Stimulated activated memory B cell treated with anti-CD40 and anti-IgM and Interleukin-4, amounts not matched to agents 10 μg/mL and 1 μg/mL and 100 μg/mL, for 72 hours (primary cell): ENCODE measurements around the gene FGD5.

Experiments used
- ATAC-seq: fragments of 150-1000 bp; cut with Tn5 transposase; 2 replicates; pipeline ENCODE4 v1.10.0; 2021
- H3K27ac Mint-ChIP-seq: one replicate; pipeline ENCODE4 v1.8.0; 2022; ENCODE audit warnings: mild to moderate bottlenecking, mixed read lengths
- H3K27me3 Mint-ChIP-seq: one replicate; pipeline ENCODE4 v1.8.0; 2022; ENCODE audit warnings: mixed read lengths
- H3K36me3 Mint-ChIP-seq: one replicate; pipeline ENCODE4 v1.8.0; 2022; ENCODE audit warnings: mixed read lengths
- H3K4me1 Mint-ChIP-seq: one replicate; pipeline ENCODE4 v1.8.0; 2022; ENCODE audit warnings: mixed read lengths
- H3K4me3 Mint-ChIP-seq: one replicate; pipeline ENCODE4 v1.8.0; 2022; ENCODE audit warnings: mild to moderate bottlenecking, moderate library complexity, mixed read lengths
- H3K9me3 Mint-ChIP-seq: one replicate; pipeline ENCODE4 v1.8.0; 2022; ENCODE audit warnings: mixed read lengths

FGD5 gene

GRCh38 chr3:14824646-14825045, 5.9 kb downstream of the FGD5 start:
- Mint-ChIP-seq H3K9me3 (no peaks in the 10 kb centered on the region), H3K27me3 (peaks cover 36% of the 10 kb centered on the region), H3K4me3 (no peak overlapping the region), H3K4me1 (no peaks in the 10 kb centered on the region), H3K27ac (no peak overlapping the region), H3K36me3 (no peaks in the 10 kb centered on the region)
- no peak for ATAC-seq

GRCh38 chr3:14826069-14826468, 7.3 kb downstream of the FGD5 start:
- Mint-ChIP-seq H3K27ac (no peak overlapping the region), H3K9me3 (no peaks in the 10 kb centered on the region), H3K4me3 (no peak overlapping the region), H3K27me3 (peaks cover 30% of the 10 kb centered on the region), H3K4me1 (no peaks in the 10 kb centered on the region), H3K36me3 (no peaks in the 10 kb centered on the region)
- no peak for ATAC-seq

- Mint-ChIP-seq H3K27ac (no peak overlapping the region), H3K4me1 (no peaks in the 10 kb centered on the region), H3K36me3 (no peaks in the 10 kb centered on the region), H3K9me3 (no peaks in the 10 kb centered on the region), H3K27me3 (peaks cover 33% of the 10 kb centered on the region), H3K4me3 (no peak overlapping the region)
- no peak for ATAC-seq
Measured at GRCh38 chr3:14827776-14828175, 9.0 kb downstream of the FGD5 start.

GRCh38 chr3:14829811-14830210, 11.0 kb downstream of the FGD5 start:
- Mint-ChIP-seq H3K27me3 (peaks cover 33% of the 10 kb centered on the region), H3K4me1 (no peaks in the 10 kb centered on the region), H3K9me3 (no peaks in the 10 kb centered on the region), H3K27ac (no peak overlapping the region), H3K4me3 (no peak overlapping the region), H3K36me3 (no peaks in the 10 kb centered on the region)
- ATAC-seq, result no peak

GRCh38 chr3:14831916-14832450, 13.2 kb downstream of the FGD5 start:
- no peak for ATAC-seq
- no peaks in the 10 kb centered on the region for H3K9me3 Mint-ChIP-seq
- H3K36me3 Mint-ChIP-seq, result no peaks in the 10 kb centered on the region
- H3K27ac Mint-ChIP-seq, result no peak overlapping the region
- peaks cover 52% of the 10 kb centered on the region for H3K27me3 Mint-ChIP-seq
- no peaks in the 10 kb centered on the region for H3K4me1 Mint-ChIP-seq
- H3K4me3 Mint-ChIP-seq, result no peak overlapping the region

- no peaks in the 10 kb centered on the region for H3K36me3 Mint-ChIP-seq
- ATAC-seq, result no peak
- H3K4me3 Mint-ChIP-seq, result no peak overlapping the region
- H3K4me1 Mint-ChIP-seq, result no peaks in the 10 kb centered on the region
- H3K9me3 Mint-ChIP-seq, result no peaks in the 10 kb centered on the region
- no peak overlapping the region for H3K27ac Mint-ChIP-seq
- H3K27me3 Mint-ChIP-seq, result peaks cover 44% of the 10 kb centered on the region
Measured at GRCh38 chr3:14832975-14833722, 14.4 kb downstream of the FGD5 start.

- no peak overlapping the region for H3K27ac Mint-ChIP-seq
- peaks cover 34% of the 10 kb centered on the region for H3K27me3 Mint-ChIP-seq
Measured at GRCh38 chr3:14834121-14834520, 15.4 kb downstream of the FGD5 start.

GRCh38 chr3:14834807-14835466, 16.2 kb downstream of the FGD5 start:
- Mint-ChIP-seq H3K27ac (no peak overlapping the region), H3K4me1 (peaks cover 8% of the 10 kb centered on the region), H3K36me3 (no peaks in the 10 kb centered on the region), H3K27me3 (peaks cover 30% of the 10 kb centered on the region), H3K9me3 (no peaks in the 10 kb centered on the region), H3K4me3 (no peak overlapping the region)
- no peak for ATAC-seq

More at GRCh38 chr3:14834121-14834520, 15.4 kb downstream of the FGD5 start:
- no peak for ATAC-seq
- H3K9me3 Mint-ChIP-seq, result no peaks in the 10 kb centered on the region
- no peak overlapping the region for H3K4me3 Mint-ChIP-seq
- H3K4me1 Mint-ChIP-seq, result peaks cover 4% of the 10 kb centered on the region
- H3K36me3 Mint-ChIP-seq, result no peaks in the 10 kb centered on the region

- Mint-ChIP-seq H3K27ac (no peak overlapping the region), H3K36me3 (no peaks in the 10 kb centered on the region), H3K27me3 (peaks cover 24% of the 10 kb centered on the region), H3K9me3 (no peaks in the 10 kb centered on the region), H3K4me1 (peaks cover 8% of the 10 kb centered on the region), H3K4me3 (no peak overlapping the region)
- ATAC-seq, result no peak
Measured at GRCh38 chr3:14836049-14836468, 17.3 kb downstream of the FGD5 start.

GRCh38 chr3:14837186-14837877, 18.6 kb downstream of the FGD5 start:
- H3K27ac Mint-ChIP-seq, result no peak overlapping the region
- H3K36me3 Mint-ChIP-seq, result no peaks in the 10 kb centered on the region
- H3K27me3 Mint-ChIP-seq, result peaks cover 33% of the 10 kb centered on the region

GRCh38 chr3:14837878-14838258, 19.1 kb downstream of the FGD5 start:
- H3K27me3 Mint-ChIP-seq, result peaks cover 33% of the 10 kb centered on the region
- H3K4me3 Mint-ChIP-seq, result no peak overlapping the region
- H3K4me1 Mint-ChIP-seq, result peaks cover 8% of the 10 kb centered on the region
- no peak for ATAC-seq
- H3K27ac Mint-ChIP-seq, result peak overlapping the region; percentile 8
- no peaks in the 10 kb centered on the region for H3K36me3 Mint-ChIP-seq
- no peaks in the 10 kb centered on the region for H3K9me3 Mint-ChIP-seq

More at GRCh38 chr3:14837186-14837877, 18.6 kb downstream of the FGD5 start:
- no peaks in the 10 kb centered on the region for H3K9me3 Mint-ChIP-seq
- no peak overlapping the region for H3K4me3 Mint-ChIP-seq
- H3K4me1 Mint-ChIP-seq, result peaks cover 8% of the 10 kb centered on the region
- ATAC-seq, result no peak

GRCh38 chr3:14839236-14839635, 20.5 kb downstream of the FGD5 start:
- Mint-ChIP-seq H3K27me3 (peaks cover 33% of the 10 kb centered on the region), H3K9me3 (no peaks in the 10 kb centered on the region), H3K36me3 (no peaks in the 10 kb centered on the region), H3K27ac (no peak overlapping the region), H3K4me3 (no peak overlapping the region), H3K4me1 (peaks cover 8% of the 10 kb centered on the region)
- ATAC-seq, result peak; percentile 56

- H3K36me3 Mint-ChIP-seq, result no peaks in the 10 kb centered on the region
- no peak for ATAC-seq
- no peak overlapping the region for H3K4me3 Mint-ChIP-seq
- peaks cover 31% of the 10 kb centered on the region for H3K4me1 Mint-ChIP-seq
- peaks cover 15% of the 10 kb centered on the region for H3K27me3 Mint-ChIP-seq
- no peaks in the 10 kb centered on the region for H3K9me3 Mint-ChIP-seq
- no peak overlapping the region for H3K27ac Mint-ChIP-seq
Measured at GRCh38 chr3:14841836-14842235, 23.1 kb downstream of the FGD5 start.

GRCh38 chr3:14842277-14842676, 23.5 kb downstream of the FGD5 start:
- Mint-ChIP-seq H3K27ac (no peak overlapping the region), H3K9me3 (no peaks in the 10 kb centered on the region), H3K27me3 (peaks cover 14% of the 10 kb centered on the region), H3K36me3 (no peaks in the 10 kb centered on the region), H3K4me1 (peaks cover 36% of the 10 kb centered on the region), H3K4me3 (no peak overlapping the region)
- no peak for ATAC-seq

GRCh38 chr3:14843321-14843720, 24.6 kb downstream of the FGD5 start:
- Mint-ChIP-seq H3K4me1 (peaks cover 46% of the 10 kb centered on the region), H3K27ac (no peak overlapping the region), H3K9me3 (no peaks in the 10 kb centered on the region), H3K27me3 (peaks cover 14% of the 10 kb centered on the region), H3K36me3 (no peaks in the 10 kb centered on the region), H3K4me3 (no peak overlapping the region)
- ATAC-seq, result no peak
